Osteocyte (in vitro differentiated cells): ENCODE measurements around the gene PIP5K1A. TPM values are rescaled to one million over a fixed set of nuclear protein-coding genes. Genes with fewer than 3 reads are reported as not detected.
A peak's percentile ranks its signal among the peaks of the same experiment; 100 is the strongest.

Experiments
- DNase-seq: peaks from one replicate; pipeline ENCODE4 v3.0.0; 2021; ENCODE audit warnings: mixed read lengths; ENCODE audit not compliant: unreplicated experiment; ENCODE audit errors: extremely low spot score
- H3K27ac Mint-ChIP-seq: one replicate; pipeline ENCODE4 v1.8.0; 2021; ENCODE audit warnings: mild to moderate bottlenecking, mixed read lengths; ENCODE audit not compliant: unreplicated experiment
- H3K27me3 Mint-ChIP-seq: one replicate; pipeline ENCODE4 v1.8.0; 2021; ENCODE audit warnings: mixed read lengths; ENCODE audit not compliant: unreplicated experiment
- H3K36me3 Mint-ChIP-seq: one replicate; pipeline ENCODE4 v1.8.0; 2021; ENCODE audit warnings: mixed read lengths; ENCODE audit not compliant: unreplicated experiment
- H3K4me1 Mint-ChIP-seq: one replicate; pipeline ENCODE4 v1.8.0; 2021; ENCODE audit warnings: mixed read lengths; ENCODE audit not compliant: unreplicated experiment
- H3K4me3 Mint-ChIP-seq: one replicate; pipeline ENCODE4 v1.8.0; 2021; ENCODE audit warnings: mild to moderate bottlenecking, moderate library complexity, mixed read lengths; ENCODE audit not compliant: unreplicated experiment
- H3K9me3 Mint-ChIP-seq: one replicate; pipeline ENCODE4 v1.8.0; 2021; ENCODE audit warnings: mixed read lengths; ENCODE audit not compliant: unreplicated experiment
- CTCF ChIP-seq: fragments of 200-600 bp; sonication (generic); IDR thresholded peaks from 2 replicates; pipeline ENCODE4 v1.5.0; 2021; ENCODE audit warnings: antibody characterized with exemption, mild to moderate bottlenecking, moderate library complexity
- total RNA-seq: library from RNA; stranded (reverse); gene quantifications from 2 replicates; pipeline ENCODE4 v1.2.1, GENCODE V29; 2021

PIP5K1A gene
- total RNA-seq, 1 donor from 2014 or later: 89.5 TPM

DNA sequence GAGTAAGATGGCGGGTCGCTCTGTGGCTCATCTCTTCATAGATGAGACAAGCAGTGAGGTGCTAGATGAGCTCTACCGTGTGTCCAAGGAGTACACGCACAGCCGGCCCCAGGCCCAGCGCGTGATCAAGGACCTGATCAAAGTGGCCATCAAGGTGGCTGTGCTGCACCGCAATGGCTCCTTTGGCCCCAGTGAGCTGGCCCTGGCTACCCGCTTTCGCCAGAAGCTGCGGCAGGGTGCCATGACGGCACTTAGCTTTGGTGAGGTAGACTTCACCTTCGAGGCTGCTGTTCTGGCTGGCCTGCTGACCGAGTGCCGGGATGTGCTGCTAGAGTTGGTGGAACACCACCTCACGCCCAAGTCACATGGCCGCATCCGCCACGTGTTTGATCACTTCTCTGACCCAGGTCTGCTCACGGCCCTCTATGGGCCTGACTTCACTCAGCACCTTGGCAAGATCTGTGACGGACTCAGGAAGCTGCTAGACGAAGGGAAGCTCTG lies 39.6 kb upstream of the PIP5K1A start:
- Mint-ChIP-seq H3K4me3 (no peak overlapping the region), H3K4me1 (peaks cover 2% of the 10 kb centered on the region), H3K27ac (no peak overlapping the region), H3K27me3 (no peaks in the 10 kb centered on the region), H3K9me3 (no peaks in the 10 kb centered on the region), H3K36me3 (peaks cover 22% of the 10 kb centered on the region)
- no peak for TF ChIP-seq CTCF
- no peak for DNase-seq

- peaks cover 22% of the 10 kb centered on the region for H3K36me3 Mint-ChIP-seq
- no peak overlapping the region for H3K27ac Mint-ChIP-seq
- DNase-seq: no peak
- H3K4me1 Mint-ChIP-seq: peaks cover 7% of the 10 kb centered on the region
- no peak for TF ChIP-seq CTCF
- no peaks in the 10 kb centered on the region for H3K9me3 Mint-ChIP-seq
- no peak overlapping the region for H3K4me3 Mint-ChIP-seq
- no peaks in the 10 kb centered on the region for H3K27me3 Mint-ChIP-seq
Observed at GRCh38 chr1:151159373-151159772, 39.0 kb upstream of the PIP5K1A start.

DNA sequence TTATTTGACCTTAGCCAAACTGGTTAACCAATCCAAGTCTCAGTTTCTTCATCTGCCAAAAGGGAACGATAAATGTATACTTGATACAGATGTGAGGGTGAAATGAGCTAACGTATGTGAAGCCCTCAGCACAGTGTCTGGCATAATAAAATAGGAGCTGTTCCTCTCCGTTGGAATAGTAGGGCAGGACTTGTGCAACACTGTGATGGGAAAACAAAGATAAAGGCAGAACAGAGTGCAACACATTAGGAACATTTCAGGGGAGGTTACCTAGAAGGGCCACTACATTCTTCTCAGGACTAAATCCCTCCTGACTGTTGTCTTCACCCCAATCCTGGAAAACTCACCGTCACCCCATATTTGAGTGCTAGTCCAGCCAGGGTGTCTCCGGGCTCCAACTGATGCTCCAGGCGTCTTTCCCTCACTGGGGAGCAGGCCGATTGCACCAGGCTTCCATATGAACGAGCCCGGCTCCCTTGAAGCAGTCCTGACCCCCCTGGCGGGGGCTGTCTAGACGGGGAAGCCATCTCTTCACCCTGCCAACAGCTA lies 33.5 kb upstream of the PIP5K1A start:
- H3K9me3 Mint-ChIP-seq: no peaks in the 10 kb centered on the region
- DNase-seq: no peak
- H3K4me1 Mint-ChIP-seq: peaks cover 31% of the 10 kb centered on the region
- TF ChIP-seq CTCF: no peak
- no peaks in the 10 kb centered on the region for H3K27me3 Mint-ChIP-seq
- H3K36me3 Mint-ChIP-seq: peaks cover 21% of the 10 kb centered on the region
- peak overlapping the region; percentile 97 for H3K27ac Mint-ChIP-seq
- peak overlapping the region; percentile 98 for H3K4me3 Mint-ChIP-seq

GRCh38 chr1:151165281-151165737 lies 33.0 kb upstream of the PIP5K1A start:
- no peak for TF ChIP-seq CTCF
- peak overlapping the region; percentile 98 for H3K4me3 Mint-ChIP-seq
- peak overlapping the region; percentile 97 for H3K27ac Mint-ChIP-seq
- DNase-seq: no peak
- H3K27me3 Mint-ChIP-seq: no peaks in the 10 kb centered on the region
- peaks cover 31% of the 10 kb centered on the region for H3K4me1 Mint-ChIP-seq
- no peaks in the 10 kb centered on the region for H3K9me3 Mint-ChIP-seq
- H3K36me3 Mint-ChIP-seq: peaks cover 20% of the 10 kb centered on the region

GRCh38 chr1:151165738-151166504 lies 32.4 kb upstream of the PIP5K1A start, which contains the start of the genes LYSMD1 and SCNM1:
LYSMD1 (minus strand) TSS chr1:151165902; CDS start chr1:151165258, 644 bp downstream.
SCNM1 (plus strand) TSS chr1:151166144; CDS start chr1:151166153, 9 bp downstream.
- TF ChIP-seq CTCF: no peak
- DNase-seq: peak; percentile 97
- H3K4me3 Mint-ChIP-seq: peak within 1 kb of the TSS; percentile 98
- H3K27ac Mint-ChIP-seq: peak within 1 kb of the TSS; percentile 97
- H3K27me3 Mint-ChIP-seq: no peaks in the 10 kb centered on the region
- H3K9me3 Mint-ChIP-seq: no peaks in the 10 kb centered on the region
- H3K4me1 Mint-ChIP-seq: peaks cover 31% of the 10 kb centered on the region
- H3K36me3 Mint-ChIP-seq: peaks cover 17% of the 10 kb centered on the region
